Erythroblast (primary cell): ENCODE data around the gene BCAT1.

Source experiments
- GATA1 ChIP-seq: IDR thresholded peaks from 2 replicates; pipeline ENCODE4 v1.6.1; 2011; ENCODE audit warnings: low read depth, mild to moderate bottlenecking, control low read depth, low read length, moderate library complexity
- POLR2A ChIP-seq: IDR thresholded peaks from 2 replicates; pipeline ENCODE4 v1.6.1; 2011; ENCODE audit warnings: mild to moderate bottlenecking, low read length

- no peak for TF ChIP-seq POLR2A
- TF ChIP-seq GATA1, result no peak
Measured at GRCh38 chr12:24838531-24838950, 110.4 kb downstream of the BCAT1 start.
